Ishikawa (cell line): ENCODE measurements around the gene WDR54.

ENCODE experiments used
- CEBPB ChIP-seq: IDR thresholded peaks from 2 replicates; pipeline ENCODE4 v1.6.1; 2012
- CREB1 ChIP-seq: IDR thresholded peaks from 2 replicates; pipeline ENCODE4 v1.6.1; 2012; ENCODE audit warnings: low read depth
- EGR1 ChIP-seq: IDR thresholded peaks from 2 replicates; pipeline ENCODE4 v1.6.1; 2012
- EP300 ChIP-seq: IDR thresholded peaks from 2 replicates; pipeline ENCODE4 v1.6.1; 2012; ENCODE audit warnings: borderline replicate concordance
- FOXM1 ChIP-seq: IDR thresholded peaks from 2 replicates; pipeline ENCODE4 v1.6.1; 2012; ENCODE audit warnings: low read depth, borderline replicate concordance
- NFIC ChIP-seq: IDR thresholded peaks from 2 replicates; pipeline ENCODE4 v1.6.1; 2012
- RAD21 ChIP-seq: IDR thresholded peaks from 2 replicates; pipeline ENCODE4 v1.6.1; 2012; ENCODE audit warnings: low read depth
- REST ChIP-seq: IDR thresholded peaks from 2 replicates; pipeline ENCODE4 v1.6.1; 2012; ENCODE audit warnings: low read depth, mild to moderate bottlenecking
- TAF1 ChIP-seq: IDR thresholded peaks from 2 replicates; pipeline ENCODE4 v1.6.1; 2012; ENCODE audit warnings: low read depth, mild to moderate bottlenecking
- TCF12 ChIP-seq: IDR thresholded peaks from 2 replicates; pipeline ENCODE4 v1.6.1; 2012; ENCODE audit warnings: low read depth
- TEAD4 ChIP-seq: IDR thresholded peaks from 2 replicates; pipeline ENCODE4 v1.6.1; 2012
- USF1 ChIP-seq: IDR thresholded peaks from 2 replicates; pipeline ENCODE4 v1.6.1; 2012
- YY1 ChIP-seq: IDR thresholded peaks from 2 replicates; pipeline ENCODE4 v1.6.1; 2012; ENCODE audit warnings: low read depth
- TF ChIP-seq, protein P1 (sequence below): IDR thresholded peaks from 2 replicates; pipeline ENCODE4 v1.6.1; 2012

Gene WDR54

GRCh38 chr2:74414441-74414840 lies 7.1 kb upstream of the WDR54 start:
- TF ChIP-seq TEAD4 (no peak), USF1 (no peak), RAD21 (no peak), REST (no peak), YY1 (no peak), TAF1 (no peak), EGR1 (no peak), NFIC (no peak), FOXM1 (no peak), TCF12 (no peak), CREB1 (no peak), EP300 (no peak), CEBPB (no peak)
- TF ChIP-seq, protein P1, sequence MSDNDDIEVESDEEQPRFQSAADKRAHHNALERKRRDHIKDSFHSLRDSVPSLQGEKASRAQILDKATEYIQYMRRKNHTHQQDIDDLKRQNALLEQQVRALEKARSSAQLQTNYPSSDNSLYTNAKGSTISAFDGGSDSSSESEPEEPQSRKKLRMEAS: no peak

GRCh38 chr2:74414881-74415761 lies 6.4 kb upstream of the WDR54 start:
- TF ChIP-seq CEBPB (no peak), YY1 (no peak)

GRCh38 chr2:74415762-74416395 lies 5.7 kb upstream of the WDR54 start:
- TF ChIP-seq TCF12: no peak
- TF ChIP-seq CEBPB: no peak
- TF ChIP-seq RAD21: no peak

GRCh38 chr2:74416778-74417177 lies 4.8 kb upstream of the WDR54 start:
- TF ChIP-seq CREB1 (no peak), EGR1 (no peak), TEAD4 (no peak), TCF12 (no peak), TAF1 (no peak), REST (no peak)
- TF ChIP-seq, protein P1: no peak

DNA sequence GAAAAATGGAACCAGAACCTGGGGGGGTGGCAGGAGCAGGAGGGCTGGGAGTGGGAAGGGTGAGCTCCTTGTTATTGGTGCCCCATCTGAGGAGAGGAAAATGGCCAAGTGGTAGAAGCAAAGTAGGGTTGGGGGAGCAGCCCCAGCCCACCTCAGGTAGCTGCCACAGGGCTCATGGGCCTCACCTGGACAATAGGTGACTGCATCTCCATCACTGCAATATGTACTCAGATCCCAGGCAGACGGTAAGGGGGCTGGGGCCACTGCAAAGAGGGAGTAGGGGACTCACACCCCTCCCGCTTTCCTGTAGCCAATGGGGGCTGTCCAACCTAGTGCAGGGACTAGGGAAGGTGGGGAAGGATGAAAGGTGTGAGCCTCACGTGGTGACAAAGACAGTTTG lies 4.3 kb upstream of the WDR54 start:
- TF ChIP-seq EP300 (no peak), CREB1 (no peak), FOXM1 (no peak), TAF1 (no peak), YY1 (no peak), USF1 (no peak), REST (no peak), NFIC (no peak), EGR1 (no peak)
- TF ChIP-seq, protein P1: no peak
